Measurements from ENCODE around the gene CLEC10A. TPM values are rescaled to one million over a fixed set of nuclear protein-coding genes. Genes with fewer than 3 reads are reported as not detected.

Gene CLEC10A
- total and polyA plus RNA-seq, 10 of the 15 experiments (the other 5 are each of a cell fraction or from before 2014, with no cell fraction given): not detected

- no peak for TF ChIP-seq DPF2 (IDR thresholded peaks at IDR 0.05)
- TF ChIP-seq CBFB (IDR thresholded peaks at IDR 0.05; ENCODE audit: low read depth): no peak
- TF ChIP-seq, protein P1, sequence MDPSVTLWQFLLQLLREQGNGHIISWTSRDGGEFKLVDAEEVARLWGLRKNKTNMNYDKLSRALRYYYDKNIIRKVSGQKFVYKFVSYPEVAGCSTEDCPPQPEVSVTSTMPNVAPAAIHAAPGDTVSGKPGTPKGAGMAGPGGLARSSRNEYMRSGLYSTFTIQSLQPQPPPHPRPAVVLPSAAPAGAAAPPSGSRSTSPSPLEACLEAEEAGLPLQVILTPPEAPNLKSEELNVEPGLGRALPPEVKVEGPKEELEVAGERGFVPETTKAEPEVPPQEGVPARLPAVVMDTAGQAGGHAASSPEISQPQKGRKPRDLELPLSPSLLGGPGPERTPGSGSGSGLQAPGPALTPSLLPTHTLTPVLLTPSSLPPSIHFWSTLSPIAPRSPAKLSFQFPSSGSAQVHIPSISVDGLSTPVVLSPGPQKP (IDR thresholded peaks at IDR 0.05; ENCODE audit: low read depth, low read length): no peak
- TF ChIP-seq BRCA1 (IDR thresholded peaks at IDR 0.05; ENCODE audit: low read depth, low read length): no peak
These were observed 34.4 kb downstream of the CLEC10A start (continued) for GRCh38 chr17:7045492-7046126.

DNA sequence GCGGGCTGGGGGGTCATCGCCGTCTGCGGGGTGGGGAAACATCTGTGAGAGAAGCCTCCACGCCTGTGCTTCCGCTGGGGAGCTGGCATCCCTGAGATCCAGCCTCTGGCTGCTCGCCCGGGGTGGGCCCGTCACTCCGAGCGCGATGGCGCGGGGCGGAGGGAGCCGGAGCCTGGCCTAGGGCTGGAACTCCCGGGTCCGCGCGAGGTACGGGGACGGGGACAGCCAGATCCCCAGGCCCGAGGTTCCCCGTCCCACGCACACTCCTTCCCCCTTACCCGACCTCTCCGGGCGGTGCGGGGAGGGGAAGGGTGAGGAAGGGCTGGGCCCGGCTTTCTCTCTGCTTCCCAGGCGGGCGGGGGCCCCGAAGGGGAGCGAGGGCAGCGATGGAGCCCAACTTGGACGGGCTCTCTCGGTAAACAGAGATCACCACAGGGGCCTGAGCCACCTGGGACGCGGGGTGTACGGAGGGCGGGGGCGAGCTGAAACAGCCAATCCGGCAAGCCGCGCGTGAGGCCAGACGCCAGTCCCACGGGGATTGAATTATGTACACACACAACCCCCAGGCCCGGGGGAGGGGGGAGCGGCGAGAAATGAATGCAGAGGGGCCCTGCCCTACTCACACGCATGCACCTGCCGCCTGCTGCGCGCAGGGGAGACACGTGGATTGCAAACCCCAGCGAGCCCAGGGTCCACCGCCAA is 36.4 kb downstream of the CLEC10A start, which contains the start of gene SLC16A11:
Gene SLC16A11, minus strand, starts transcription at position 596 of the 702 bp plus-strand sequence. Its CDS starts 579 bp downstream, at position 17.
- intact Hi-C loops (cut with micrococcal nuclease; ENCODE audit: unreplicated experiment): loop anchor here (2.0 to 10.0 kb wide), 2 partner anchors 253 to 391 kb away; partner anchors contain the start of genes FGF11 and TMEM102
- WGBS (ENCODE audit: insufficient coverage, insufficient replicate concordance, low lambda C conversion rate, missing lambda C conversion rate): 5% methylated on average over 57 of the region's 58 CpGs
- ChIA-PET CTCF (interaction anchor here (1.2 to 21.9 kb wide), 3 partner anchors 7 to 94 kb away, joined by 4 to 590 read pairs (median 36); partner anchors contain the start of gene SLC16A13), SMC1A (ENCODE audit: uncharacterized antibody, unreplicated experiment) (interaction anchor here (1.0 to 13.6 kb wide), 2 partner anchors 8 to 93 kb away, joined by 3 to 356 read pairs; partner anchors contain the start of gene SLC16A13), RAD21 (ENCODE audit: unreplicated experiment) (interaction anchor here (0.7 to 10.0 kb wide), 5 partner anchors 8 to 253 kb away, joined by 3 to 269 read pairs (median 6); partner anchors contain the start of genes BCL6B and SLC16A13), POLR2A (interaction anchor here (0.6 to 1.0 kb wide), 3 partner anchors 29 to 355 kb away, joined by 4 read pairs; a partner anchor contains a TSS)
- Histone ChIP-seq H3K79me2 (ENCODE audit: control insufficient read depth, insufficient read depth, low read length) (no peaks in the 10 kb centered on the region), H2AFZ (ENCODE audit: control insufficient read depth, low read depth, low read length) (peak within 1 kb of the TSS; percentile 53), H3K4me1 (ENCODE audit: control insufficient read depth, insufficient read depth, low read length) (peaks cover 27% of the 10 kb centered on the region), H3K36me3 (ENCODE audit: control insufficient read depth in 2 of 2, insufficient read depth in 2 of 2, low read length in 1 of 2) (no peaks in the 10 kb centered on the region), H3K4me3 (peak within 1 kb of the TSS; percentile 48; the same call in 1 of the 2 replicates), H4K20me1 (ENCODE audit: control insufficient read depth, insufficient read depth) (no peaks in the 10 kb centered on the region), H3K9me3 (replicated peaks; ENCODE audit: control insufficient read depth, insufficient read depth, low read length) (no peaks in the 10 kb centered on the region), H3K27ac (ENCODE audit: control insufficient read depth, insufficient read depth) (no peak within 1 kb of the TSS), H3K27me3 (replicated peaks in 1 of 2; ENCODE audit: control insufficient read depth in 2 of 2, insufficient read depth in 2 of 2, low read length in 1 of 2) (peaks cover 0 to 2% of the 10 kb centered on the region in 2 experiments; a peak in 2 of 4 replicates), H3K4me2 (ENCODE audit: control insufficient read depth, insufficient read depth) (peak within 1 kb of the TSS; percentile 82), H3K9ac (ENCODE audit: control insufficient read depth, insufficient read depth, low read length) (0 out of 2 replicates have a peak within 1 kb of the TSS, but pooled peaks have one; percentile 16)
- peak; percentile 28 for ATAC-seq
- in situ Hi-C loops (cut with MboI): loop anchor here (5.0 to 25.0 kb wide), 2 partner anchors 254 to 519 kb away; partner anchors contain the start of genes SENP3 and TNFSF13
- DNase-seq (ENCODE audit: low read depth, low spot score): no peak
- BruUV-seq (replicated peaks): no TSS peak
- no peak for FAIRE-seq
- TF ChIP-seq JUNB (IDR thresholded peaks at IDR 0.05) (no peak), NR2C1 (IDR thresholded peaks at IDR 0.05) (no peak), POU2F2 (IDR thresholded peaks at IDR 0.05; ENCODE audit: borderline replicate concordance, low read depth, low read length) (peak; percentile 23; the same call in 1 of the 3 replicates), YY1 (IDR thresholded peaks at IDR 0.05; ENCODE audit: low read depth, low read length) (no peak), MXI1 (IDR thresholded peaks at IDR 0.05; ENCODE audit: low read depth, low read length) (peak; percentile 71), NFIC (IDR thresholded peaks at IDR 0.05; ENCODE audit: low read depth, low read length) (no peak), CEBPB (IDR thresholded peaks at IDR 0.05; ENCODE audit: borderline replicate concordance in 1 of 2, low read depth in 2 of 2, low read length in 2 of 2) (no peak), MYB (IDR thresholded peaks at IDR 0.05; ENCODE audit: borderline replicate concordance, low read depth, low read length) (no peak), STAT1 (conservative IDR thresholded peaks at IDR 0.05) (no peak), IKZF2 (IDR thresholded peaks at IDR 0.05) (no peak), TAF1 (IDR thresholded peaks at IDR 0.05; ENCODE audit: borderline replicate concordance, low read depth, low read length) (no peak), CHD4 (IDR thresholded peaks at IDR 0.05) (no peak), SUZ12 (IDR thresholded peaks at IDR 0.05; ENCODE audit: unreplicated experiment) (peak; percentile 28), TCF12 (IDR thresholded peaks at IDR 0.05; ENCODE audit: low read depth, low read length) (peak; percentile 67; the same call in 1 of the 2 replicates), STAT3 (IDR thresholded peaks at IDR 0.05; ENCODE audit: low read depth, low read length) (no peak), ZNF24 (IDR thresholded peaks at IDR 0.05) (no peak)
- TF ChIP-seq, protein P2, sequence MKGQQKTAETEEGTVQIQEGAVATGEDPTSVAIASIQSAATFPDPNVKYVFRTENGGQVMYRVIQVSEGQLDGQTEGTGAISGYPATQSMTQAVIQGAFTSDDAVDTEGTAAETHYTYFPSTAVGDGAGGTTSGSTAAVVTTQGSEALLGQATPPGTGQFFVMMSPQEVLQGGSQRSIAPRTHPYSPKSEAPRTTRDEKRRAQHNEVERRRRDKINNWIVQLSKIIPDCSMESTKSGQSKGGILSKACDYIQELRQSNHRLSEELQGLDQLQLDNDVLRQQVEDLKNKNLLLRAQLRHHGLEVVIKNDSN (IDR thresholded peaks at IDR 0.05; ENCODE audit: borderline replicate concordance, extremely low read length, insufficient read depth, low read depth, low read length): no peak
